Activated CD4-positive, alpha-beta T cell treated with anti-CD3 and anti-CD28 coated beads, Interleukin-2, amount 50 U/mL, for 4 hours (primary cell): ENCODE measurements around the gene VLDLR.

Experiments
- DNase-seq, 2 experiments: peaks; one replicate each; pipeline ENCODE4 v3.0.0-alpha.2; 2020

The VLDLR gene

DNA sequence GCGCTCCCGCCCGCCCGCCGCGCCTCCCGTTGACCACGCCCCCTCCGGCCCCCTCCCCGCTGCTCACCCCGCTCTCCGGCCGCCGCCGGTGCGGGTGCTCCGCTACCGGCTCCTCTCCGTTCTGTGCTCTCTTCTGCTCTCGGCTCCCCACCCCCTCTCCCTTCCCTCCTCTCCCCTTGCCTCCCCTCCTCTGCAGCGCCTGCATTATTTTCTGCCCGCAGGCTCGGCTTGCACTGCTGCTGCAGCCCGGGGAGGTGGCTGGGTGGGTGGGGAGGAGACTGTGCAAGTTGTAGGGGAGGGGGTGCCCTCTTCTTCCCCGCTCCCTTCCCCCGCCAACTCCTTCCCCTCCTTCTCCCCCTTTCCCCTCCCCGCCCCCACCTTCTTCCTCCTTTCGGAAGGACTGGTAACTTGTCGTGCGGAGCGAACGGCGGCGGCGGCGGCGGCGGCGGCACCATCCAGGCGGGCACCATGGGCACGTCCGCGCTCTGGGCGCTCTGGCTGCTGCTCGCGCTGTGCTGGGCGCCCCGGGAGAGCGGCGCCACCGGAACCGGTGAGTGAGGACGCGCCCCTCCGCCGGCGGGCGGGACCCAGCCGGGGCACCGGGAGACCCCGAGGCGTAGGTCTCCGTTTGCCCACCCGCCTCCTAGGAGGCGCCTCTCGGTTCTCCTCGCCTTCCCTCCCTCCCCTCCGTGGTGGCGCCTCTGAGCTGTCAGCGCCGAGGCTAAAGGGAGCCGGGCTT lies at the start of gene VLDLR:
VLDLR (plus strand) TSS at position 66 of the 739 bp plus-strand sequence; CDS start at position 469, 403 bp downstream.
- no peak for DNase-seq

GRCh38 chr9:2574203-2574602 lies 47.4 kb upstream of the VLDLR start:
- no peak for DNase-seq

- no peak for DNase-seq
Measured at GRCh38 chr9:2576631-2577030, 45.0 kb upstream of the VLDLR start.

DNA sequence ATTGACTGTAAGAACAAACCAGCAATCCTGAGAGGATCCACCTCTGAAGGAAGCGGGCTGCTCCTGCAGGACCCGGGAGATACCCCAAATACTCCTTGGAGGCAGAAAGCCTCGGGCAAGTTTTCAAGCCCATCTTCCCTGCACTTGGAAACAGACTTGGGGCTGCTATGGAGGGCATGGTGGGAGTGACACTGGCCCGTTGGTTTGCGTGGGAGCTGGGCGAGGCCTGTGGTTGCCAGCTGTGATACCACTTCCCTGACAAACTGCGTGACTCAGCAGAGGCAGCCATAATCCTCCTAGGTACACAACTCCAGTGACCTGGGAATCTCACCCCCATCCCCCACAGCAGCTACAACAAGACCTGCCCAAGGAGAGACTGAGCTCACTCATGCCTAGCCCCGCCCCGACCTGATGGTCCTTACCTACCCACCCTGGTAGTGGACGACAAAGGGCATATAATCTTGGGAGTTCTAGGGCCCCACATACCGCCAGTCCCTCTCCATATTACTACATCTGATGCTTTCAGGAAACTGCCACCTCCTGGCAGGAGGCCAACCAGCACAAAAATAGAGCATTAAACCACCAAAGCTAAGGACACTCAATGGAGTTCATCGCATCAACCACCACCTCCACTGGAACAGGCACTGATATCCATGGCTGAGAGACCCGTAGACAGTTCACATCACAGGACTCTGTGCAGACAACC lies 38.1 kb upstream of the VLDLR start:
- DNase-seq, result no peak

DNA sequence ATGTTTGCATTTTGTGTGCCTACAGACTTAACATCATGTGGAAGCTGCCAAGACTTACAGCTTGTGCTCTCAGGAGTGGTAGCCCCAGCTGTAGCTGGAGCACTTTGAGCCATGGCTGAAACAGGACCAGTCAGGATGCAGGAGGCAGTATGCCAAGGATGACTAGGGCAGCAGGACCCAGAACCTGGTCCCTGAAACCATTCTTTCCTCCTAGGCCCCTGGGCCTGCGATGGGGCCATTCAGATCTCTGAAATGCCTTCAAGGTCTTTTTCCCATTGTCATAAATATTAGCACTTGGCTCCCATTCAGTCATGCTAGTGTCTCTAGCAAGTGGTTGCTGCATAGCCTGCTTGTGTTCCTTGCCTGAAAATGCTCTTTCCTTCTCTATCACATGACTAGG lies 29.6 kb upstream of the VLDLR start:
- no peak for DNase-seq

GRCh38 chr9:2593744-2594143 lies 27.8 kb upstream of the VLDLR start:
- no peak for DNase-seq

- DNase-seq, result no peak
Measured at GRCh38 chr9:2595973-2596372, 25.6 kb upstream of the VLDLR start.

- DNase-seq, result no peak
Measured at GRCh38 chr9:2597483-2597882, 24.1 kb upstream of the VLDLR start.

DNA sequence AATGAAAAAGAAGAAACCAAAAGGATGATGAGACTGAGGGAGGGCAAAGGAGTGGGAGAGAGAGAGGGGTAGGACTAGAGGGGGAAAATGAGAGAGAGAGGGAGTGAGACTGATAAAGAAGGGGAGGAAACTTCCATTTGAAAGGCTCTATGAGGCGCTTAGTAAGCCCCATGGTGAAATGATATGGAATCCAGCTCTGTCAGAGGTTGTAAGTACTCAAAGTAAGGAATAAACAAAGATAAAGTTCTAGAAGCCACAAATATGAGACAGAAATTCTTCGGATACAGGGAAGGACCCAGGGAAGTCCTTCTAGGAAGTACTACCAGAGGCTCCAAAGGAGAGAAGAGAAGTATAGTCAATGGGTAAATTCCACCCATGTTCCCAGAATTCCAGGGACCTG lies 21.7 kb upstream of the VLDLR start:
- no peak for DNase-seq

- no peak for DNase-seq
Measured at GRCh38 chr9:2600307-2600706, 21.3 kb upstream of the VLDLR start.

- no peak for DNase-seq
Measured at GRCh38 chr9:2601785-2602378, 19.7 kb upstream of the VLDLR start.

- no peak for DNase-seq
Measured at GRCh38 chr9:2602704-2603116, 18.9 kb upstream of the VLDLR start.

DNA sequence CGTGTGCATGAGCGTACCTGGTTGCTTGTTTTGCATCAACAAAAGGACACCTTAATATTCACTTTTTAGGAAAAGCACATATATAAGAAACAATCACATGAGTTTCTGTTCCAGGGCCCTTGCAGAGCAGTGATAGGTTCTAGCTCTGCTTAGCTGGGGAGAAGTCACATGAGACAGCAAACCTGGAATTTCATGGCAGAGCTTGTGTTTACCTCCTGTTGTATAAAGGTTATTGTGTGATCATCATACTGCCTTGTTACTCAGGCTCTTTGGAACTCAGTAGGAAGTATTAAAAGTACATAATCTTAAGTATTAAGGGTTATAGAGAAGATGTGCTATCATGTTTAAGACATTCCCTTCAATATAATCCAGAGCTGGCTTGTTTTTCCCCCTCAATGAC lies 18.0 kb upstream of the VLDLR start:
- DNase-seq, result no peak

- no peak for DNase-seq
Measured at GRCh38 chr9:2605246-2605645, 16.3 kb upstream of the VLDLR start.

DNA sequence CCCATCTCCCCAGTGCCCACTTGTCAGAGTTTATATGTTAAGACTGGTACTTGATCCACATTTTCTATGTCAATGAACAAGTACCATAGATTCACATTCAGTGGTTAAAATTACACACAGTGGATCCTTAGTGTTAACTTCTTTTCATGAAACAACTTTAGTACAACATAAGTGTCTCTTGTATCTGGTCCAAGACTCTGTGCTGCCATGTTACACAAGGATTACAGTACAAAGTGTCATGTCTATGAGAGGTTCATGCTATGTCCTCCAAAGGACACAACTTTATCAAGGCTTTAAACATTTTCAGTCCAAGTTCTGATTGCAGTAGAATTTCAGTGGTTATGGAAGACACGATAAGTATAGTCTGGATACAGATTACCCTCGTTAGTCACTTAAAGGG lies 13.3 kb upstream of the VLDLR start:
- DNase-seq, result no peak

- no peak for DNase-seq
Measured at GRCh38 chr9:2610985-2611384, 10.6 kb upstream of the VLDLR start.

DNA sequence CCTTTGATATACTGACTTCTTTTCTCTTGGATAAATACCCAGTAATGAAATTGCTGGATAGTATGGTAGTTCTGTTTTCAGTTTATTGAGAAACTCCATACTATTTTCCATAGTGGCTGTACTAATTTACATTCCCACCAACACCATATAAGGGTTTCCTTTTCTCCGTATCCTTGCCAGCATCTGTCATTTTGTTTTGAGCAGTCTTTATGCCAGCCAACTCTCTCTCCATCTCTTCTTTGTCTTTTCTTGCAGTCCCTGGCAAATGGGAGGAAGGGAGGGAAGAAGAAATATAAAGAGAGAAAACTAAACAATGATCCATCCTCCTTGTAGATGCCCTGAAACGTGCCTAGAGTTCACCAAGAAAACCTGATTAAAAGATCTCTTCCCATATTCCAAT lies 9.6 kb upstream of the VLDLR start:
- DNase-seq, result no peak

GRCh38 chr9:2613730-2614271 lies 7.8 kb upstream of the VLDLR start:
- DNase-seq, result no peak

- DNase-seq, result no peak
Measured at GRCh38 chr9:2615497-2615896, 6.1 kb upstream of the VLDLR start.

GRCh38 chr9:2616692-2617377 lies 4.8 kb upstream of the VLDLR start:
- no peak for DNase-seq

DNA sequence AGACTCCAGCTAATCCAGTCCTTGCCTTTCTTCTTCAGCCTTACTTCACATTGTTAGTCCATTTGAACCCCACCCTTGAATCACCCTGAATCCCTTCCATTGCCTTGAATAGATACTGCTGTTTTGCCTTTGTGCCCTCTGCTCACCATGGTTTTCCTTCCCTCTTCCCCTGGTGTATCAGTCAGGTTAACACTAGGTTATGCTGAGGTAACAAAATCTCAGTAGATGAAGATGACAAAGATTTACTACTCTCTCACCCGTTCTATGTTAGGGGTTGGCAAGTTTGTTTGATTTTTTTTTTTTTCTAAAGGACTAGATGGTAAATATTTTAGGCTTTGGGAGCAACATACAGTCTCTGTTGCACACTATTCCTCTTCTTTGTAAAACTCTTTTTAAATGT lies 3.3 kb upstream of the VLDLR start:
- no peak for DNase-seq

- peak in 1 of 2 experiments; percentile 8 for DNase-seq
Measured at GRCh38 chr9:2620919-2621721, 467 bp upstream of the VLDLR start.
